ENCODE results near the gene TJP2. TPM values are rescaled to one million over a fixed set of nuclear protein-coding genes. Genes with fewer than 3 reads are reported as not detected.
A peak's percentile ranks its signal among the peaks of the same experiment; 100 is the strongest.

The TJP2 gene
- total RNA-seq, 1 experiment from 2014 or later, result 155 TPM

DNA sequence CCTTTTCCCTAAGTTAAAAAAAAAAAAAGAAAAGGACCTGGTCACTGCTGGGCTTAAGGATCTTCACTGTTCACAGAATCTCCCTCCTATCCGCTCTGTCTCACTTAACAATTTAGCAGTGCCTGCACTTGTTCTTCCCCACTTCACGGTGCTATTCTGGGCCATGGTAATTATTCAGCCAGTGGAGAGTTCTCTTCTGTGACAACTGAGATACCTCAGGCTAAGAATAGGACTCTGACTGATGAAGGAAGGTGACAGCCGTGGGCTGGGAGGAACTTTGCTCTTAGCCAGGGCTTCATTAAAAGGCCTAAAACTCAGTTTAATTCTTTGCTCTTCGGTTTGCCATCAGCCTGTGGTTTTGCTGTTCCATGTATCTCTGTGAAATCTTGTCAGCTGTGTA is 99.1 kb downstream of the TJP2 start (continued):
- TF ChIP-seq, protein P1, sequence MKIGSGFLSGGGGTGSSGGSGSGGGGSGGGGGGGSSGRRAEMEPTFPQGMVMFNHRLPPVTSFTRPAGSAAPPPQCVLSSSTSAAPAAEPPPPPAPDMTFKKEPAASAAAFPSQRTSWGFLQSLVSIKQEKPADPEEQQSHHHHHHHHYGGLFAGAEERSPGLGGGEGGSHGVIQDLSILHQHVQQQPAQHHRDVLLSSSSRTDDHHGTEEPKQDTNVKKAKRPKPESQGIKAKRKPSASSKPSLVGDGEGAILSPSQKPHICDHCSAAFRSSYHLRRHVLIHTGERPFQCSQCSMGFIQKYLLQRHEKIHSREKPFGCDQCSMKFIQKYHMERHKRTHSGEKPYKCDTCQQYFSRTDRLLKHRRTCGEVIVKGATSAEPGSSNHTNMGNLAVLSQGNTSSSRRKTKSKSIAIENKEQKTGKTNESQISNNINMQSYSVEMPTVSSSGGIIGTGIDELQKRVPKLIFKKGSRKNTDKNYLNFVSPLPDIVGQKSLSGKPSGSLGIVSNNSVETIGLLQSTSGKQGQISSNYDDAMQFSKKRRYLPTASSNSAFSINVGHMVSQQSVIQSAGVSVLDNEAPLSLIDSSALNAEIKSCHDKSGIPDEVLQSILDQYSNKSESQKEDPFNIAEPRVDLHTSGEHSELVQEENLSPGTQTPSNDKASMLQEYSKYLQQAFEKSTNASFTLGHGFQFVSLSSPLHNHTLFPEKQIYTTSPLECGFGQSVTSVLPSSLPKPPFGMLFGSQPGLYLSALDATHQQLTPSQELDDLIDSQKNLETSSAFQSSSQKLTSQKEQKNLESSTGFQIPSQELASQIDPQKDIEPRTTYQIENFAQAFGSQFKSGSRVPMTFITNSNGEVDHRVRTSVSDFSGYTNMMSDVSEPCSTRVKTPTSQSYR (CRISPR knock-in tag; IDR thresholded peaks at IDR 0.05), result no peak
- TF ChIP-seq NR1H2 (CRISPR knock-in tag; IDR thresholded peaks at IDR 0.05), result no peak
- no peak for TF ChIP-seq OVOL2 (CRISPR knock-in tag; IDR thresholded peaks at IDR 0.05; ENCODE audit: borderline replicate concordance)
- no peak for TF ChIP-seq KAT7 (CRISPR knock-in tag; IDR thresholded peaks at IDR 0.05; ENCODE audit: borderline replicate concordance)

DNA sequence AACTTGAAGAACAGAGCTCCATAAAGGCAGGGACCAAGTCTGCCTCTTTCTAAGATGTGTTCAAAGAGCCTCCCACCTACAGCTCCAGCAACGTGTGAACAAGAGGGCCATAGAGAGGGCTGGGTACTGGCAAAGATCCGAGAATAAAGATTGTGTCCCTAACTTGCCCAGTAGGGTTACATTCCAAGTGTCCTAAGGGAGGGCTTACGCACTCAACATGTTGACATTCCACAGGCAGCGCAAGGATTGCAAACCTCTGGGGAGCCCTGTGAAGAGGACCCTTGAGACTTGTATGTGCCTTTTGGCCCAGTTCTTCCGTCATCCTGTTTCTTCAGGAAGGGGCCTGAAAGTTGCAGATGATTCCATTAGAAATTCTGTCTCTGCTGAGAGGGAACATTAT is 102.7 kb downstream of the TJP2 start:
- ChIA-PET CTCF (interaction anchor here (1.1 kb wide), 1 partner anchor 13 kb away, joined by 3 read pairs; no protein-coding TSS in a partner anchor), POLR2A (no interaction called here)
- Mint-ChIP-seq H3K27ac (no peak overlapping the region), H3K4me3 (no peak overlapping the region), H3K36me3 (peaks cover 16% of the 10 kb centered on the region), H3K4me1 (peaks cover 18% of the 10 kb centered on the region), H3K27me3 (ENCODE audit: low read depth) (peaks cover 8% of the 10 kb centered on the region), H3K9me3 (peaks cover 31% of the 10 kb centered on the region)
- DNase-seq (ENCODE audit: low spot score) (no peak), ATAC-seq (peak; percentile 34; the same call in 1 of the 2 replicates)
- TF ChIP-seq MYBL2 (CRISPR knock-in tag; IDR thresholded peaks at IDR 0.05) (no peak), NR1H2 (CRISPR knock-in tag; IDR thresholded peaks at IDR 0.05) (no peak), TCF7 (CRISPR knock-in tag; IDR thresholded peaks at IDR 0.05; ENCODE audit: low read depth) (no peak), IRF2 (CRISPR knock-in tag; IDR thresholded peaks at IDR 0.05; ENCODE audit: borderline replicate concordance, low read depth) (no peak), KAT7 (CRISPR knock-in tag; IDR thresholded peaks at IDR 0.05; ENCODE audit: borderline replicate concordance) (no peak), NR2C2 (CRISPR knock-in tag; IDR thresholded peaks at IDR 0.05) (no peak)
- TF ChIP-seq, protein P2, sequence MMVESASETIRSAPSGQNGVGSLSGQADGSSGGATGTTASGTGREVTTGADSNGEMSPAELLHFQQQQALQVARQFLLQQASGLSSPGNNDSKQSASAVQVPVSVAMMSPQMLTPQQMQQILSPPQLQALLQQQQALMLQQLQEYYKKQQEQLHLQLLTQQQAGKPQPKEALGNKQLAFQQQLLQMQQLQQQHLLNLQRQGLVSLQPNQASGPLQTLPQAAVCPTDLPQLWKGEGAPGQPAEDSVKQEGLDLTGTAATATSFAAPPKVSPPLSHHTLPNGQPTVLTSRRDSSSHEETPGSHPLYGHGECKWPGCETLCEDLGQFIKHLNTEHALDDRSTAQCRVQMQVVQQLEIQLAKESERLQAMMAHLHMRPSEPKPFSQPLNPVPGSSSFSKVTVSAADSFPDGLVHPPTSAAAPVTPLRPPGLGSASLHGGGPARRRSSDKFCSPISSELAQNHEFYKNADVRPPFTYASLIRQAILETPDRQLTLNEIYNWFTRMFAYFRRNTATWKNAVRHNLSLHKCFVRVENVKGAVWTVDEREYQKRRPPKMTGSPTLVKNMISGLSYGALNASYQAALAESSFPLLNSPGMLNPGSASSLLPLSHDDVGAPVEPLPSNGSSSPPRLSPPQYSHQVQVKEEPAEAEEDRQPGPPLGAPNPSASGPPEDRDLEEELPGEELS (CRISPR knock-in tag; IDR thresholded peaks at IDR 0.05), result no peak
- TF ChIP-seq, protein P3, sequence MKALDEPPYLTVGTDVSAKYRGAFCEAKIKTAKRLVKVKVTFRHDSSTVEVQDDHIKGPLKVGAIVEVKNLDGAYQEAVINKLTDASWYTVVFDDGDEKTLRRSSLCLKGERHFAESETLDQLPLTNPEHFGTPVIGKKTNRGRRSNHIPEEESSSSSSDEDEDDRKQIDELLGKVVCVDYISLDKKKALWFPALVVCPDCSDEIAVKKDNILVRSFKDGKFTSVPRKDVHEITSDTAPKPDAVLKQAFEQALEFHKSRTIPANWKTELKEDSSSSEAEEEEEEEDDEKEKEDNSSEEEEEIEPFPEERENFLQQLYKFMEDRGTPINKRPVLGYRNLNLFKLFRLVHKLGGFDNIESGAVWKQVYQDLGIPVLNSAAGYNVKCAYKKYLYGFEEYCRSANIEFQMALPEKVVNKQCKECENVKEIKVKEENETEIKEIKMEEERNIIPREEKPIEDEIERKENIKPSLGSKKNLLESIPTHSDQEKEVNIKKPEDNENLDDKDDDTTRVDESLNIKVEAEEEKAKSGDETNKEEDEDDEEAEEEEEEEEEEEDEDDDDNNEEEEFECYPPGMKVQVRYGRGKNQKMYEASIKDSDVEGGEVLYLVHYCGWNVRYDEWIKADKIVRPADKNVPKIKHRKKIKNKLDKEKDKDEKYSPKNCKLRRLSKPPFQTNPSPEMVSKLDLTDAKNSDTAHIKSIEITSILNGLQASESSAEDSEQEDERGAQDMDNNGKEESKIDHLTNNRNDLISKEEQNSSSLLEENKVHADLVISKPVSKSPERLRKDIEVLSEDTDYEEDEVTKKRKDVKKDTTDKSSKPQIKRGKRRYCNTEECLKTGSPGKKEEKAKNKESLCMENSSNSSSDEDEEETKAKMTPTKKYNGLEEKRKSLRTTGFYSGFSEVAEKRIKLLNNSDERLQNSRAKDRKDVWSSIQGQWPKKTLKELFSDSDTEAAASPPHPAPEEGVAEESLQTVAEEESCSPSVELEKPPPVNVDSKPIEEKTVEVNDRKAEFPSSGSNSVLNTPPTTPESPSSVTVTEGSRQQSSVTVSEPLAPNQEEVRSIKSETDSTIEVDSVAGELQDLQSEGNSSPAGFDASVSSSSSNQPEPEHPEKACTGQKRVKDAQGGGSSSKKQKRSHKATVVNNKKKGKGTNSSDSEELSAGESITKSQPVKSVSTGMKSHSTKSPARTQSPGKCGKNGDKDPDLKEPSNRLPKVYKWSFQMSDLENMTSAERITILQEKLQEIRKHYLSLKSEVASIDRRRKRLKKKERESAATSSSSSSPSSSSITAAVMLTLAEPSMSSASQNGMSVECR (CRISPR knock-in tag; IDR thresholded peaks at IDR 0.05; ENCODE audit: borderline replicate concordance), result no peak
- TF ChIP-seq, protein P4, sequence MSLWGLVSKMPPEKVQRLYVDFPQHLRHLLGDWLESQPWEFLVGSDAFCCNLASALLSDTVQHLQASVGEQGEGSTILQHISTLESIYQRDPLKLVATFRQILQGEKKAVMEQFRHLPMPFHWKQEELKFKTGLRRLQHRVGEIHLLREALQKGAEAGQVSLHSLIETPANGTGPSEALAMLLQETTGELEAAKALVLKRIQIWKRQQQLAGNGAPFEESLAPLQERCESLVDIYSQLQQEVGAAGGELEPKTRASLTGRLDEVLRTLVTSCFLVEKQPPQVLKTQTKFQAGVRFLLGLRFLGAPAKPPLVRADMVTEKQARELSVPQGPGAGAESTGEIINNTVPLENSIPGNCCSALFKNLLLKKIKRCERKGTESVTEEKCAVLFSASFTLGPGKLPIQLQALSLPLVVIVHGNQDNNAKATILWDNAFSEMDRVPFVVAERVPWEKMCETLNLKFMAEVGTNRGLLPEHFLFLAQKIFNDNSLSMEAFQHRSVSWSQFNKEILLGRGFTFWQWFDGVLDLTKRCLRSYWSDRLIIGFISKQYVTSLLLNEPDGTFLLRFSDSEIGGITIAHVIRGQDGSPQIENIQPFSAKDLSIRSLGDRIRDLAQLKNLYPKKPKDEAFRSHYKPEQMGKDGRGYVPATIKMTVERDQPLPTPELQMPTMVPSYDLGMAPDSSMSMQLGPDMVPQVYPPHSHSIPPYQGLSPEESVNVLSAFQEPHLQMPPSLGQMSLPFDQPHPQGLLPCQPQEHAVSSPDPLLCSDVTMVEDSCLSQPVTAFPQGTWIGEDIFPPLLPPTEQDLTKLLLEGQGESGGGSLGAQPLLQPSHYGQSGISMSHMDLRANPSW (CRISPR knock-in tag; conservative IDR thresholded peaks at IDR 0.05; ENCODE audit: low read depth), result no peak
